IMR-90 (cell line): ENCODE data around the gene PSG2. TPM values are rescaled to one million over a fixed set of nuclear protein-coding genes. Genes with fewer than 3 reads are reported as not detected.
A peak's percentile ranks its signal among the peaks of the same experiment; 100 is the strongest.
"Not testable (repeated sequence)": the region's sequence is repeated elsewhere in the genome, so short reads cannot be mapped to it uniquely, and the experiment has no call there.

Experiments used
- ATAC-seq: fragments of 200-7000 bp; cut with Tn5 transposase; 2 replicates; pipeline ENCODE4 v1.9.1; 2020; ENCODE audit warnings: low read depth, mild to moderate bottlenecking, moderate library complexity
- BruUV-seq: library from RNA; stranded (reverse); fragments of 400-500 nt; replicated peaks from 2 replicates; lab custom pipeline; 2021; lab: Mats Ljungman, UMichigan
- CTCF ChIA-PET: fragments of 300-600 bp; formaldehyde crosslinking; extraction: SDS; loops from one replicate; lab custom pipeline; 2021; ENCODE audit warnings: antibody characterized with exemption; lab: Yijun Ruan, JAX
- POLR2A ChIA-PET: fragments of 300-600 bp; sonication (Branson Sonifier 250); formaldehyde crosslinking; loops from one replicate; lab custom pipeline; 2022; ENCODE audit warnings: antibody characterized with exemption; ENCODE audit not compliant: unreplicated experiment; lab: Charles Lee
- DNase-seq: peaks from one replicate; pipeline ENCODE4 v3.0.0; 2013
- H2AFZ ChIP-seq: replicated peaks from 2 replicates; pipeline ENCODE3; 2013; ENCODE audit warnings: low read length, mild to moderate bottlenecking; ENCODE audit not compliant: poor library complexity
- H2AK5ac ChIP-seq: 2 replicates; pipeline ENCODE4 v1.6.1; 2013; ENCODE audit warnings: low read depth, low read length, inconsistent platforms
- H2AK9ac ChIP-seq: replicated peaks from 2 replicates; pipeline ENCODE3; 2013; ENCODE audit warnings: mild to moderate bottlenecking, low read depth, low read length, moderate library complexity; ENCODE audit not compliant: poor library complexity
- H2BK120ac ChIP-seq: 2 replicates; pipeline ENCODE4 v1.6.1; 2013; ENCODE audit warnings: low read depth, low read length, inconsistent platforms
- H2BK15ac ChIP-seq: 3 replicates; pipeline ENCODE4 v1.6.1; 2013; ENCODE audit warnings: low read depth, low read length, inconsistent platforms
- H2BK20ac ChIP-seq: 2 replicates; pipeline ENCODE4 v1.6.1; 2013; ENCODE audit warnings: low read depth, mild to moderate bottlenecking, inconsistent platforms, low read length, moderate library complexity
- H2BK5ac ChIP-seq: 2 replicates; pipeline ENCODE4 v1.6.1; 2013; ENCODE audit warnings: mild to moderate bottlenecking, low read depth, low read length, inconsistent platforms; ENCODE audit not compliant: poor library complexity, severe bottlenecking
- H3K14ac ChIP-seq: replicated peaks from 2 replicates; pipeline ENCODE4 v1.6.1; 2013; ENCODE audit warnings: low read depth, low read length, inconsistent platforms
- H3K18ac ChIP-seq: 2 replicates; pipeline ENCODE4 v1.6.1; 2013; ENCODE audit warnings: low read depth, low read length, control low read depth
- H3K23ac ChIP-seq: 2 replicates; pipeline ENCODE4 v1.6.1; 2013; ENCODE audit warnings: low read depth, low read length, inconsistent platforms
- H3K27ac ChIP-seq: 2 replicates; pipeline ENCODE4 v1.5.1; 2013; ENCODE audit warnings: mild to moderate bottlenecking, control low read depth, low read length; ENCODE audit not compliant: insufficient read depth
- H3K27me3 ChIP-seq: 2 replicates; pipeline ENCODE4 v1.6.1; 2013; ENCODE audit warnings: low read length; ENCODE audit not compliant: control insufficient read depth, insufficient read depth
- H3K36me3 ChIP-seq: 2 replicates; pipeline ENCODE4 v1.6.1; 2013; ENCODE audit warnings: low read length, mixed read lengths; ENCODE audit not compliant: control insufficient read depth, insufficient read depth
- H3K4ac ChIP-seq: 2 replicates; pipeline ENCODE4 v1.6.1; 2013; ENCODE audit warnings: low read depth, low read length, inconsistent platforms
- H3K4me1 ChIP-seq: 2 replicates; pipeline ENCODE4 v1.6.1; 2013; ENCODE audit warnings: low read length, mixed read lengths; ENCODE audit not compliant: control insufficient read depth, insufficient read depth
- H3K4me2 ChIP-seq: 2 replicates; pipeline ENCODE4 v1.6.1; 2013; ENCODE audit warnings: low read depth, mild to moderate bottlenecking, control low read depth, low read length, moderate library complexity
- H3K4me3 ChIP-seq: 2 replicates; pipeline ENCODE4 v1.5.1; 2013; ENCODE audit warnings: low read depth, mild to moderate bottlenecking, control low read depth, low read length, moderate library complexity; ENCODE audit not compliant: insufficient read depth
- H3K56ac ChIP-seq: 2 replicates; pipeline ENCODE4 v1.6.1; 2013; ENCODE audit warnings: low read length, inconsistent platforms; ENCODE audit not compliant: insufficient read depth; ENCODE audit errors: extremely low read depth
- H3K79me1 ChIP-seq, 2 experiments: 2 replicates each; pipeline ENCODE4 v1.6.1; 2013; ENCODE audit warnings: low read length in 2 of 2, inconsistent platforms in 1 of 2, low read depth in 1 of 2
- H3K9ac ChIP-seq: 2 replicates; pipeline ENCODE4 v1.6.1; 2013; ENCODE audit warnings: low read depth, low read length, control low read depth
- H3K9me1 ChIP-seq: 2 replicates; pipeline ENCODE4 v1.6.1; 2013; ENCODE audit warnings: low read length, inconsistent platforms; ENCODE audit not compliant: insufficient read depth
- H3K9me3 ChIP-seq: 2 replicates; pipeline ENCODE4 v1.6.1; 2013; ENCODE audit warnings: low read length; ENCODE audit not compliant: control insufficient read depth, insufficient read depth
- H4K20me1 ChIP-seq: 2 replicates; pipeline ENCODE4 v1.6.1; 2013; ENCODE audit warnings: low read length, inconsistent platforms; ENCODE audit not compliant: insufficient read depth
- H4K5ac ChIP-seq: 2 replicates; pipeline ENCODE4 v1.6.1; 2013; ENCODE audit warnings: mild to moderate bottlenecking, low read depth, low read length, control low read depth
- H4K8ac ChIP-seq, 2 experiments: 2 replicates each; pipeline ENCODE4 v1.6.1; 2013; ENCODE audit warnings: low read depth in 2 of 2, low read length in 2 of 2, control low read depth in 1 of 2, inconsistent platforms in 1 of 2
- H4K91ac ChIP-seq: 2 replicates; pipeline ENCODE4 v1.6.1; 2013; ENCODE audit warnings: low read depth, low read length, inconsistent platforms; ENCODE audit not compliant: insufficient read depth
- CTCF ChIP-seq: conservative IDR thresholded peaks from 2 replicates; pipeline ENCODE4 v1.5.1; 2012; ENCODE audit warnings: mild to moderate bottlenecking, low read depth, low read length, improper control_type of control experiment
- RAD21 ChIP-seq: IDR thresholded peaks from 2 replicates; pipeline ENCODE4 v1.6.1; 2012; ENCODE audit warnings: low read length, improper control_type of control experiment
- SMC3 ChIP-seq: fragments of 150-350 bp; IDR thresholded peaks from 2 replicates; pipeline ENCODE4 v1.6.1; 2016; ENCODE audit warnings: low read depth, mild to moderate bottlenecking, antibody characterized with exemption, low read length, moderate library complexity
- WGBS, 2 experiments: methylation state at CpG; one replicate each; pipeline versions ENCODE4 v1.1.5 to v1.1.7; 2013; ENCODE audit warnings: missing lambda C conversion rate in 2 of 2; ENCODE audit not compliant: insufficient read length in 1 of 2; ENCODE audit errors: extremely low coverage in 2 of 2; 5-methylcytosine and 5-hydroxymethylcytosine counted together
- dilution Hi-C: fragments of 300-500 bp; cut with HindIII; formaldehyde crosslinking; loops from one replicate; pipeline ENCODE4 v1.14.3; 2018; ENCODE audit warnings: low sequenced_read_pairs; ENCODE audit not compliant: unreplicated experiment
- in situ Hi-C: fragments of 300-500 bp; cut with MboI; formaldehyde crosslinking; loops from 3 replicates; pipeline ENCODE4 v1.14.3; 2019; ENCODE audit warnings: low sequenced_read_pairs, inconsistent platforms, mixed read lengths
- intact Hi-C: fragments of 100-400 bp; cut with micrococcal nuclease; formaldehyde crosslinking; loops from 2 replicates; pipeline ENCODE4 v1.10.0; 2022
- polyA plus RNA-seq, 3 experiments: library from polyadenylated mRNA; depleted of rRNA; stranded (reverse); fragments of >200 nt; gene quantifications; 2 replicates each; pipeline ENCODE4 v1.2.3, GENCODE V29; 2012; ENCODE audit warnings: low replicate concordance in 1 of 3
- total RNA-seq: library from RNA; depleted of rRNA; stranded (reverse); fragments of >200 nt; gene quantifications from 2 replicates; pipeline ENCODE4 v1.2.3, GENCODE V29; 2012

PSG2 gene
- total and polyA plus RNA-seq, 2 of the 4 experiments (the other 2 are of a cell fraction) = 0.18 to 0.31 TPM

- H3K9ac ChIP-seq, H3K4me2 ChIP-seq, H2BK5ac ChIP-seq, H3K56ac ChIP-seq, H3K36me3 ChIP-seq, H3K9me3 ChIP-seq, H3K4me1 ChIP-seq, H2AK9ac ChIP-seq, H4K5ac ChIP-seq, H3K4me3 ChIP-seq, H3K9me1 ChIP-seq, BruUV-seq, H3K27me3 ChIP-seq, H3K23ac ChIP-seq, dilution Hi-C loops, POLR2A ChIA-PET, H2AFZ ChIP-seq, H4K20me1 ChIP-seq, H3K79me1 ChIP-seq, ATAC-seq, H3K27ac ChIP-seq: not testable (repeated sequence)
- H4K91ac ChIP-seq = peak overlapping the region; percentile 79; the same call in 1 of the 2 replicates
- DNase-seq = peak; percentile 78
- peak overlapping the region; percentile 72 for H2BK120ac ChIP-seq
- WGBS, 2 experiments = 0% methylated on average over 1 of the region's 13 CpGs; no CpG with 5 or more reads in 1 of the 2 experiments
- 0 out of 2 replicates have a peak overlapping the region, but pooled peaks have one; percentile 32 for H3K14ac ChIP-seq
- in situ Hi-C loops (loop anchor here (25.0 kb wide), 1 partner anchor 301 kb away; no protein-coding TSS in a partner anchor), intact Hi-C loops (loop anchor here (1.0 to 5.0 kb wide), 3 partner anchors 158 to 296 kb away; no protein-coding TSS in a partner anchor)
- peak overlapping the region; percentile 69; the same call in 1 of the 2 replicates for H3K4ac ChIP-seq
- peak overlapping the region; percentile 80; the same call in 1 of the 2 replicates for H2BK20ac ChIP-seq
- H3K18ac ChIP-seq = peak overlapping the region; percentile 4; the same call in 1 of the 2 replicates
- peak overlapping the region; percentile 92; the same call in 2 of the 3 replicates for H2BK15ac ChIP-seq
- CTCF ChIA-PET = interaction anchor here (0.6 kb wide), 1 partner anchor 40 kb away, joined by 4 read pairs; no protein-coding TSS in a partner anchor
- TF ChIP-seq RAD21 (peak; percentile 55), SMC3 (peak; percentile 48), CTCF (peak; percentile 44)
- H2AK5ac ChIP-seq = peak overlapping the region; percentile 90; the same call in 1 of the 2 replicates
- H4K8ac ChIP-seq = peak overlapping the region; percentile 47 to 58; a peak in 2 of 4 replicates
These were observed 5.3 kb upstream of the PSG2 start for GRCh38 chr19:43087702-43088340.

- H4K8ac ChIP-seq, H4K20me1 ChIP-seq, H2AFZ ChIP-seq, H3K27ac ChIP-seq, H3K9me1 ChIP-seq, H3K79me1 ChIP-seq, CTCF ChIA-PET, H4K91ac ChIP-seq, dilution Hi-C loops, H2BK15ac ChIP-seq, H3K23ac ChIP-seq, H3K9me3 ChIP-seq, BruUV-seq, H2AK9ac ChIP-seq, H2AK5ac ChIP-seq, ATAC-seq, H2BK20ac ChIP-seq, H3K9ac ChIP-seq, H3K4me1 ChIP-seq, H3K4me2 ChIP-seq, H3K18ac ChIP-seq, H3K36me3 ChIP-seq, H2BK120ac ChIP-seq, H3K56ac ChIP-seq, POLR2A ChIA-PET, H3K4ac ChIP-seq, DNase-seq, H3K4me3 ChIP-seq, H3K27me3 ChIP-seq, H3K14ac ChIP-seq: not testable (repeated sequence)
- peak overlapping the region; percentile 21; the same call in 1 of the 2 replicates for H4K5ac ChIP-seq
- peak overlapping the region; percentile 67 for H2BK5ac ChIP-seq
- intact Hi-C loops (loop anchor here (5.0 kb wide), 1 partner anchor 294 kb away; no protein-coding TSS in a partner anchor), in situ Hi-C loops (loop anchor here (25.0 kb wide), 1 partner anchor 299 kb away; no protein-coding TSS in a partner anchor)
- no CpG with 5 or more reads among the region's 2 CpGs for WGBS, 2 experiments
These were observed 3.5 kb upstream of the PSG2 start for GRCh38 chr19:43085796-43086530.
